ENCODE results near the gene SNX10.
A peak's percentile ranks its signal among the peaks of the same experiment; 100 is the strongest.

The SNX10 gene

GRCh38 chr7:26307226-26307625, 15.6 kb downstream of the SNX10 start:
- Histone ChIP-seq H3K4me3 (ENCODE audit: control insufficient read depth in 1 of 7, extremely low read depth in 1 of 7, insufficient read depth in 4 of 7, low read depth in 2 of 7, low read length in 6 of 7) (no peak overlapping the region), H3K27me3 (replicated peaks in 2 of 5; ENCODE audit: control insufficient read depth in 4 of 5, insufficient read depth in 5 of 5, low read length in 4 of 5) (no peaks in the 10 kb centered on the region), H3K9me3 (ENCODE audit: control extremely low read depth in 1 of 5, control insufficient read depth in 4 of 5, insufficient read depth in 2 of 5, low read depth in 1 of 5, low read length in 4 of 5) (no peaks in the 10 kb centered on the region), H3K36me3 (ENCODE audit: control insufficient read depth in 4 of 4, insufficient read depth in 4 of 4, low read length in 3 of 4) (peaks cover 2 to 45% (median 6%) of the 10 kb centered on the region in 4 experiments), H3K4me1 (ENCODE audit: control extremely low read depth in 1 of 4, control insufficient read depth in 4 of 4, insufficient read depth in 4 of 4, low read length in 3 of 4) (peaks cover 19 to 53% (median 37%) of the 10 kb centered on the region in 4 experiments), H3K27ac (ENCODE audit: insufficient read depth in 1 of 2, low read depth in 1 of 2, low read length in 2 of 2, poor library complexity in 1 of 2, severe bottlenecking in 2 of 2) (peak overlapping the region in 1 of 2 experiments; percentile 27)
- 79% methylated on average over 3 of the region's 6 CpGs for WGBS (ENCODE audit: insufficient coverage)
- POLR2A ChIA-PET = no interaction called here
- CTCF ChIA-PET = interaction anchor here (0.6 to 1.7 kb wide), 5 partner anchors 8 to 392 kb away, joined by 3 to 6 read pairs (median 3); no protein-coding TSS in a partner anchor
- DNase-seq = peak in 2 of 3 donors; percentile 36 to 56

- ChIA-PET POLR2A (no interaction called here), CTCF (interaction anchor here (0.7 to 1.7 kb wide), 4 partner anchors 11 to 58 kb away, joined by 3 to 6 read pairs (median 3); no protein-coding TSS in a partner anchor)
- 100% methylated on average over 1 of the region's 1 CpG for WGBS (ENCODE audit: insufficient coverage)
- H3K4me1 ChIP-seq (ENCODE audit: control extremely low read depth in 1 of 4, control insufficient read depth in 4 of 4, insufficient read depth in 4 of 4, low read length in 3 of 4) = peaks cover 19 to 53% (median 37%) of the 10 kb centered on the region in 4 experiments
- no peak overlapping the region for H3K27ac ChIP-seq (ENCODE audit: insufficient read depth in 1 of 2, low read depth in 1 of 2, low read length in 2 of 2, poor library complexity in 1 of 2, severe bottlenecking in 2 of 2)
- no peaks in the 10 kb centered on the region for H3K9me3 ChIP-seq (ENCODE audit: control extremely low read depth in 1 of 5, control insufficient read depth in 4 of 5, insufficient read depth in 2 of 5, low read depth in 1 of 5, low read length in 4 of 5)
- peaks cover 0 to 43% (median 5%) of the 10 kb centered on the region in 4 experiments for H3K36me3 ChIP-seq (ENCODE audit: control insufficient read depth in 4 of 4, insufficient read depth in 4 of 4, low read length in 3 of 4)
- no peak for DNase-seq
- H3K27me3 ChIP-seq (replicated peaks in 2 of 5; ENCODE audit: control insufficient read depth in 4 of 5, insufficient read depth in 5 of 5, low read length in 4 of 5) = no peaks in the 10 kb centered on the region
- no peak overlapping the region for H3K4me3 ChIP-seq (ENCODE audit: control insufficient read depth in 1 of 7, extremely low read depth in 1 of 7, insufficient read depth in 4 of 7, low read depth in 2 of 7, low read length in 6 of 7)
Observed at GRCh38 chr7:26307791-26308190, 16.1 kb downstream of the SNX10 start.

- Histone ChIP-seq H3K27ac (ENCODE audit: insufficient read depth in 1 of 2, low read depth in 1 of 2, low read length in 2 of 2, poor library complexity in 1 of 2, severe bottlenecking in 2 of 2) (no peak overlapping the region), H3K27me3 (replicated peaks in 2 of 5; ENCODE audit: control insufficient read depth in 4 of 5, insufficient read depth in 5 of 5, low read length in 4 of 5) (no peaks in the 10 kb centered on the region), H3K9me3 (ENCODE audit: control extremely low read depth in 1 of 5, control insufficient read depth in 4 of 5, insufficient read depth in 2 of 5, low read depth in 1 of 5, low read length in 4 of 5) (no peaks in the 10 kb centered on the region), H3K4me1 (ENCODE audit: control extremely low read depth in 1 of 4, control insufficient read depth in 4 of 4, insufficient read depth in 4 of 4, low read length in 3 of 4) (peaks cover 19 to 46% (median 37%) of the 10 kb centered on the region in 4 experiments), H3K4me3 (ENCODE audit: control insufficient read depth in 1 of 7, extremely low read depth in 1 of 7, insufficient read depth in 4 of 7, low read depth in 2 of 7, low read length in 6 of 7) (no peak overlapping the region), H3K36me3 (ENCODE audit: control insufficient read depth in 4 of 4, insufficient read depth in 4 of 4, low read length in 3 of 4) (peaks cover 0 to 36% (median 5%) of the 10 kb centered on the region in 4 experiments)
- 100% methylated on average over 3 of the region's 4 CpGs for WGBS (ENCODE audit: insufficient coverage)
- DNase-seq = no peak
- POLR2A ChIA-PET = no interaction called here
- CTCF ChIA-PET = no interaction called here
Observed at GRCh38 chr7:26308551-26308950, 16.9 kb downstream of the SNX10 start.

- Histone ChIP-seq H3K27ac (ENCODE audit: insufficient read depth in 1 of 2, low read depth in 1 of 2, low read length in 2 of 2, poor library complexity in 1 of 2, severe bottlenecking in 2 of 2) (no peak overlapping the region), H3K36me3 (ENCODE audit: control insufficient read depth in 4 of 4, insufficient read depth in 4 of 4, low read length in 3 of 4) (peaks cover 0 to 36% (median 5%) of the 10 kb centered on the region in 4 experiments), H3K4me1 (ENCODE audit: control extremely low read depth in 1 of 4, control insufficient read depth in 4 of 4, insufficient read depth in 4 of 4, low read length in 3 of 4) (peaks cover 17 to 43% (median 35%) of the 10 kb centered on the region in 4 experiments), H3K27me3 (replicated peaks in 2 of 5; ENCODE audit: control insufficient read depth in 4 of 5, insufficient read depth in 5 of 5, low read length in 4 of 5) (no peaks in the 10 kb centered on the region), H3K4me3 (ENCODE audit: control insufficient read depth in 1 of 7, extremely low read depth in 1 of 7, insufficient read depth in 4 of 7, low read depth in 2 of 7, low read length in 6 of 7) (no peak overlapping the region), H3K9me3 (ENCODE audit: control extremely low read depth in 1 of 5, control insufficient read depth in 4 of 5, insufficient read depth in 2 of 5, low read depth in 1 of 5, low read length in 4 of 5) (no peaks in the 10 kb centered on the region)
- ChIA-PET CTCF (interaction anchor here (1.6 kb wide), 1 partner anchor 10 kb away, joined by 4 read pairs; no protein-coding TSS in a partner anchor), POLR2A (no interaction called here)
- 93% methylated on average over 4 of the region's 5 CpGs for WGBS (ENCODE audit: insufficient coverage)
- DNase-seq = no peak
Observed at GRCh38 chr7:26309089-26309488, 17.4 kb downstream of the SNX10 start.

GRCh38 chr7:26311798-26312197, 20.1 kb downstream of the SNX10 start:
- 96% methylated on average over 3 of the region's 4 CpGs for WGBS (ENCODE audit: insufficient coverage)
- Histone ChIP-seq H3K4me3 (ENCODE audit: control insufficient read depth in 1 of 7, extremely low read depth in 1 of 7, insufficient read depth in 4 of 7, low read depth in 2 of 7, low read length in 6 of 7) (no peak overlapping the region), H3K4me1 (ENCODE audit: control extremely low read depth in 1 of 4, control insufficient read depth in 4 of 4, insufficient read depth in 4 of 4, low read length in 3 of 4) (peaks cover 2 to 25% (median 14%) of the 10 kb centered on the region in 4 experiments), H3K36me3 (ENCODE audit: control insufficient read depth in 4 of 4, insufficient read depth in 4 of 4, low read length in 3 of 4) (peaks cover under 1 to 34% (median 5%) of the 10 kb centered on the region in 4 experiments), H3K27me3 (replicated peaks in 2 of 5; ENCODE audit: control insufficient read depth in 4 of 5, insufficient read depth in 5 of 5, low read length in 4 of 5) (no peaks in the 10 kb centered on the region), H3K9me3 (ENCODE audit: control extremely low read depth in 1 of 5, control insufficient read depth in 4 of 5, insufficient read depth in 2 of 5, low read depth in 1 of 5, low read length in 4 of 5) (no peaks in the 10 kb centered on the region), H3K27ac (ENCODE audit: insufficient read depth in 1 of 2, low read depth in 1 of 2, low read length in 2 of 2, poor library complexity in 1 of 2, severe bottlenecking in 2 of 2) (no peak overlapping the region)
- ChIA-PET POLR2A (no interaction called here), CTCF (interaction anchor here (1.2 kb wide), 1 partner anchor 29 kb away, joined by 3 read pairs; no protein-coding TSS in a partner anchor)
- DNase-seq = no peak

- Histone ChIP-seq H3K27ac (ENCODE audit: insufficient read depth in 1 of 2, low read depth in 1 of 2, low read length in 2 of 2, poor library complexity in 1 of 2, severe bottlenecking in 2 of 2) (no peak overlapping the region), H3K4me1 (ENCODE audit: control extremely low read depth in 1 of 4, control insufficient read depth in 4 of 4, insufficient read depth in 4 of 4, low read length in 3 of 4) (peaks cover 7 to 26% (median 11%) of the 10 kb centered on the region in 4 experiments), H3K36me3 (ENCODE audit: control insufficient read depth in 4 of 4, insufficient read depth in 4 of 4, low read length in 3 of 4) (peaks cover 0 to 9% (median 6%) of the 10 kb centered on the region in 4 experiments), H3K27me3 (replicated peaks in 2 of 5; ENCODE audit: control insufficient read depth in 4 of 5, insufficient read depth in 5 of 5, low read length in 4 of 5) (no peaks in the 10 kb centered on the region), H3K9me3 (ENCODE audit: control extremely low read depth in 1 of 5, control insufficient read depth in 4 of 5, insufficient read depth in 2 of 5, low read depth in 1 of 5, low read length in 4 of 5) (no peaks in the 10 kb centered on the region), H3K4me3 (ENCODE audit: control insufficient read depth in 1 of 7, extremely low read depth in 1 of 7, insufficient read depth in 4 of 7, low read depth in 2 of 7, low read length in 6 of 7) (no peak overlapping the region)
- ChIA-PET CTCF (interaction anchor here (1.2 to 5.2 kb wide), 3 partner anchors 13 to 38 kb away, joined by 3 to 27 read pairs (median 21); partner anchors contain the start of gene SNX10), POLR2A (no interaction called here)
- 100% methylated on average over 1 of the region's 3 CpGs for WGBS (ENCODE audit: insufficient coverage)
- no peak for DNase-seq
Observed at GRCh38 chr7:26317211-26317610, 25.5 kb downstream of the SNX10 start.

- POLR2A ChIA-PET = interaction anchor here (0.7 to 1.0 kb wide), 2 partner anchors 116 to 119 kb away, joined by 3 read pairs; no protein-coding TSS in a partner anchor
Observed at GRCh38 chr7:26318921-26319320, 27.3 kb downstream of the SNX10 start.

More at GRCh38 chr7:26318921-26319320, 27.3 kb downstream of the SNX10 start:
- no peaks in the 10 kb centered on the region for H3K9me3 ChIP-seq (ENCODE audit: control extremely low read depth in 1 of 5, control insufficient read depth in 4 of 5, insufficient read depth in 2 of 5, low read depth in 1 of 5, low read length in 4 of 5)
- H3K4me3 ChIP-seq (ENCODE audit: control insufficient read depth in 1 of 7, extremely low read depth in 1 of 7, insufficient read depth in 4 of 7, low read depth in 2 of 7, low read length in 6 of 7) = no peak overlapping the region
- H3K36me3 ChIP-seq (ENCODE audit: control insufficient read depth in 4 of 4, insufficient read depth in 4 of 4, low read length in 3 of 4) = peaks cover 0 to 11% (median 6%) of the 10 kb centered on the region in 4 experiments
- H3K27ac ChIP-seq (ENCODE audit: insufficient read depth in 1 of 2, low read depth in 1 of 2, low read length in 2 of 2, poor library complexity in 1 of 2, severe bottlenecking in 2 of 2) = no peak overlapping the region
- peaks cover 7 to 26% (median 11%) of the 10 kb centered on the region in 4 experiments for H3K4me1 ChIP-seq (ENCODE audit: control extremely low read depth in 1 of 4, control insufficient read depth in 4 of 4, insufficient read depth in 4 of 4, low read length in 3 of 4)
- no peaks in the 10 kb centered on the region for H3K27me3 ChIP-seq (replicated peaks in 2 of 5; ENCODE audit: control insufficient read depth in 4 of 5, insufficient read depth in 5 of 5, low read length in 4 of 5)
- CTCF ChIA-PET = interaction anchor here (0.8 to 5.2 kb wide), 18 partner anchors 9 to 228 kb away, joined by 3 to 27 read pairs (median 3); partner anchors contain the start of genes NFE2L3 and SNX10
- peak in 2 of 3 donors; percentile 22 to 43 for DNase-seq
- 67% methylated on average over 1 of the region's 3 CpGs for WGBS (ENCODE audit: insufficient coverage)
